Stimulated activated CD8-positive, alpha-beta memory T cell treated with anti-CD3 and anti-CD28 coated beads, Interleukin-7, amount 100 ng/mL, for 1 hour (primary cell): ENCODE data around the gene NTM.

ENCODE experiments used
- DNase-seq, 2 donors: peaks; one replicate each; pipeline ENCODE4 v3.0.0-alpha.2; 2020; ENCODE audit warnings: low read depth in 2 of 2

NTM gene

DNA sequence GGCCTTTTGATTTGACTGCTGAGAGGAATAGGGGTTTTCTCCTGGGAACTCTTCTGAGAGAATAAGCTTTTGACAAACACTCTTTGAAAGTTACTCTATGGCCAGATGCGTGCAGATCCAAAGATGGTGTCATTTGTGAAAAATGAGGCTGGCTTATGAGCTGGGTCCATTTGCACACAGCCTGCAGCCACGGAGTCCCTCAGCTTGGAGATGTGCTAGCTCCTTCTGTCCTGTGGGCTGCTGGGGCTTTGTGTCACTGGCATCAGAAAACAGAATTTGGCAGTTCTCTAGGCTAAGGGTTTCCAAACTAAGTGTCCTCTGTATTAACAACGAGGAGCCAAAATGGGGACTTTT, 702.4 kb downstream of the NTM start:
- no peak for DNase-seq

DNA sequence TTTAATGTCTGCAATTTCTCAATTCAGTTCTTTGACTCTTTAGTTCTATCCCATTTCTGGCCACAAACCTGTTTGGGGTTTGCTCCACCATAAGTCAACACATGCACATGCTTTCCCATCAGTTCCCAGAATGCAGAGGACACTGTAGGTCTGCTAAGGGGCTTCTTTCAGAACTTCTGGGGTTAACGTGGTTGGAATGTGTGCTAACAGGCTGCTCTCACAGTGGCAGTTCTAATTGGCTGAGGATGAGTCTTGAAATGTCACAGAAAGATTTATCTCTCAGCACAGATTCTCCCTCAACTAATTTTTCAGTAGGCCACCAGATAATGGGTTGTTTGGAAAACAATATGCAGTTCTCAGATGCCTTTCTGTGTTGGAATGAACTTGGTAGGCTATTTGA, 703.4 kb downstream of the NTM start:
- no peak for DNase-seq

DNA sequence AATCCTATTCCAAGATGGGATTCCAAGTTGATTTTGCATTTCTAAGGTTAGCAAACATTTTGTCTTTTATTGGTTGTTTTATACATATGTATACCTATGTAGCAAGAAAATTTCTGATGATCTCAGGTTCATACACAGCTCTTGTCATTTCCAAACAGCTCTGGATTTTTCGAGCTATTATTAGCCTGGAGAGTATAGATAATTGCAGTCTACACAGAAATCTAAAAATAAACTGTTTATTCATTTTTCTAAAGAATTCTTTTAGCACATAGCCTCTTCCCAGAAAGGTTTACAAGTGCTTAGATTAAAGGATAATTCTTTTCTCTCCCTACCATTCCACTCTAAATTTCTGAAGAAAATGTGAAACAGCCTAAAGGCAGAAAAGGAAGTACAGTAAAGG, 705.0 kb downstream of the NTM start:
- no peak for DNase-seq

DNA sequence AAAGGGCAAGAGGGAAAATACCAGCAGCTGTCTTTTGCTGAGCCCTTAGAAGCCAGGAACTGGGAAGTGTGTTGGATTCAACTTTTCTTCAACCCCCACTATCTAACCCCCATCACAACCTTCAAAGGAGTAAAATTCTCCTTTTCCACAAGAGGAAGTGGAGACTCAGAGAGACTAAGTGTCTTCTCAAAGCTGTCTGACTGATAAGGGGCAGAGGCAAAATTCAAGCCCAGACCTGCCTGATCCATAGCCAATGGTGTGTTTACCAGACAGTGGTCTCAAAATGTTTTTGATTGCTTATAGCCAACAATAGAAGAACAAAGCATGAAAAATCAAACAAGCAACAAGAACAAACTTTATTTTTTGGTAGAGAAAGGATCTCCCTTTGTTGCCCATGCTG, 707.0 kb downstream of the NTM start:
- DNase-seq: no peak

GRCh38 chr11:132078264-132079076, 708.1 kb downstream of the NTM start:
- DNase-seq: no peak

DNA sequence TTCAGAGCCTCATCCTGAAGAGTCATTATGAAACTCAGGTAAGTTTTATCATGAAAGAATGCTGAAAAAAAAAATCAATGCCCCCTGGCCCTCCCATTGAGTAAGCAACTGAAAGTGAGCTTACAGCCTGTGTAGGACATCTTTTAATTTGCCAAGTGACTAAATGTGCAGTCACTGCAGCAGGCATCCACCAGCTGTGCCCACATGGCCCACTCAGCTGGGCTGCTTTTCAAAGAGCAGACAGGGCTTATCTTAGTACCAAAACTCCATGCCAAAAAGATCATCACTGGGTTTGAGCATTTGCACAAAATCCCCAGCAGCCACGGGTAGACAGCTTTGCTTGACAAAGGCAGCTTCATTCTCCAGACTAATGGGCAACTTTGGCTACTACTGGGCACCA, 709.7 kb downstream of the NTM start:
- DNase-seq: no peak

GRCh38 chr11:132082566-132082965, 712.2 kb downstream of the NTM start:
- DNase-seq: no peak

GRCh38 chr11:132084433-132084832, 714.0 kb downstream of the NTM start:
- no peak for DNase-seq

DNA sequence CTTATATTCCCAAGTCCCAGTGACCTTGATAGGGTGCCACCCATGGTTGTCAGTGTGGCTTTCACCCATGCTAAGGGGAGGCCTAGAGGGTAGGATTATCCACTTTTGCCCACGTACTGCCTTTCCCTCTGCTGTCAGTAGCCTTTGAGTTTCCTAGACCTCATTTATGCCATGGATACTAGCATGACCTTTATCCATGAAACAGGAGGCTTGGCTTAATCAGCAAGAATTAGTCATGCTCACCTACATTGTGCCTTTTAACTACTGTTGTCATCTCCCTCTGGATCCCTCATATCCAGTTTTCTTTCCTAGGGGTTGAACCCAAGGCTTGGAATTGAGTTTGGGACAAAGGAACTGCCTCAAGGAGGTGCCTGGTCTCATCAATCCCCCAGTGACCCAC, 716.7 kb downstream of the NTM start:
- no peak for DNase-seq

- DNase-seq: no peak
These were observed 718.1 kb downstream of the NTM start for GRCh38 chr11:132088551-132088950.

- no peak for DNase-seq
These were observed 723.3 kb downstream of the NTM start for GRCh38 chr11:132093536-132094259.

DNA sequence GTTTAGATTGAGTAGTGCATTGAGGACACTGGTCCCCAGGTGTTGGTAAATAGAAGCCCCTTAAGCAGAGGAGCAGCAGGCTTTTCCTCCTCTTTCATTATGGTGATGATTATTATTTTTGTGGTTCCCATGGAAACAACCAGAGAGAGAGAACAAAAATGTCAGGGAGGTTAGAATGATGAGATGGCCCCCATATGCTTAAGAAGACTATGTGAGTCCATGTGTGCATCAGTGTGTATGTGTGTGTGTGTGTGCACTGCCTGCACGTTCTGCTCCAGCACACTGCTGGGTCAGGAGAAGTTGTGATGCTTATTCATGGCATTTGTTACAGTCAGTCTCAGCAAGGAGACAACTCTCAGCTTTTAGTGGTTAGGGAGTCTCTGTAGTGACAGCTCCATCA, 724.2 kb downstream of the NTM start:
- DNase-seq: no peak

- no peak for DNase-seq
These were observed 725.1 kb downstream of the NTM start for GRCh38 chr11:132095230-132096131.

DNA sequence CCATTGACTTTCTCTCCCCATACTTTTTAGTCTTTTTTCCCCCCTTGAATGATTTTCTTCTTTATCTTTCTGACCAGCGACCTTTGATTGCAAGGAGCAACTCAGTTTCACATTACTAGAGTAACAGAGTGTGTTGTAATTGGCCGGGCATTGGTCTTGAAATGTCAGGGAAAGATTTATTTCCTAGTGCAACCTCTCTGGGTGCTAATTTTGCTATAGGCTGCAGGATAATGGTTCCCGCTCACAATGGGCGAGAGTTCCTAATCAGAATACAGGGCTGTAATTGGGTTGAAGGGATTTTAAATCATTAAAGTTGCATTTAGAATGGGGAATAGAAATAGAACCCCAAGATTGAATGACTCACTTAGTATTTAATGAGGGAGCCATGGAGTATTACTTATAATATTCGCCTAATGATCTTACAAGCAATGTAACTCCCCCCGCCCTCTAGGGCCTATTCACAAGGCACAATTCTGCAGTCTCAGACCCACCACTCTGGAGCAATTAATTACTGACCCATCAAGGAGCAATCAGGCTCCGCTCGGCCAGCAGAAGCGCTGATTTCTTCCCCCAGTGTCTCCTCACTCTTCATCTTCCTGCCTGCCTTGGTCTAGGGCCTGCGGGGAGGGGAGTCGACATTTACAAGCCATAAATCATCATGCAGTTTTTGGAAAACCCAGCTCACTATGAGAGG, 725.9 kb downstream of the NTM start:
- no peak for DNase-seq

GRCh38 chr11:132099692-132100091, 729.3 kb downstream of the NTM start:
- DNase-seq: no peak

- no peak for DNase-seq
These were observed 730.2 kb downstream of the NTM start for GRCh38 chr11:132100583-132100982.

- DNase-seq: no peak
These were observed 731.5 kb downstream of the NTM start for GRCh38 chr11:132101881-132102280.

DNA sequence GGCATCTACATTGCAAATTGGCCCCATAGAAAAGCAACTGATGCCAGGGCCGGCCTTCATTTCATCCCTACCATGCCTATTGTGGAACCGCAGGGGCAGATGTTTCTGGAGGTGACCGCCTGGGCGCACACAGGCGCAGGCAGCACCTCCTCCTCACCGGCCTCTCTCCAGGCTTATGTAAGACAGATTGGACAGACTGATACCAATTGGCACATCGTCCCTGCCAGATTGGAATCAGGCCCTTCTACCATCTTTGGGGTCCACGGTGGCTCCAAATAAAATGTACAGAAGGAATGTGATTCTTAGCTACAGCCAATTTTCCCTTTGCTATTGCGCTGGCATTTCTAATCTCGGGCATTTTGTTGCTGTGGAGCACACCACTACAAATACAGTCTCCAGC, 732.6 kb downstream of the NTM start:
- no peak for DNase-seq

DNA sequence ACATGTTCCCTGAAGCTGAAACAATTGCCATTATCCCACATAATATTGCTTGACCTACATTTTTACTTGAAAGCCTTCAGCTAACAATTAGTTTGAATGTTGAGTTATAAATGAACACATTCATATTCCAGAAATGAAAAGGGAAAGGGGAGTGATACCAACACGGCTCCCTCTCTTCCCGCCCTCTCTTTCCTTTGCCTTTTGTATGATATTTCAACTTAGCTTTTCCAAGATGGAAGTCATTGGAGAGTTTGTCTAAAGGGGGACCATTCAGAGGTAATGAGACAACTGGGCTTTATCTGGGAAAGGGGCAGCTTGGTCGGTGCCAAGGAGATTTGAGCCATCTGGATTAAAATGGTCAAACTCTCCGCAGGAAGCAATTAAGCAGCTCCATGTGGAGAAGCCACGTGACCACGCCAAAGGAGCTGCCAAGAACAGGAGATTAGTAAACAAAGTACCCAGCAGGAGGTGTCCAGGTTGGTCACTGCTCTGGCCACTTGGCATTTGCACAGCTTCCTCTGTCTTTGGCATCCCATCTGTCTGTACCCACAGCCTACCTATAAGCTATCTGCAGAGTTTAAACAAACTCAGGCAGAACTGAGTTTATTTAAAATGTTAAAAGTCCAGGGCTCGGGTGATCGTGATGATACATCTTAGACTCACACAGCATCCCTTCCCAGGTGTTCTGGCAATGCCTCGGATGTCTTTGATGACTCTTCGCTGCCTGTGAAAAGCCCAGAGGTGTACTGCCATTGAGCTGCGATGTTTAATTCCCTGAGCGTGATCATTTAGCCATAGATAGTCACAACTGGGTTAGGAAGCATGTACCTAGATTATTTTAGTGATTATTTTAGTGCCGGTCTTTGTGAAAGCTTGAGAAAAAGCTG, 735.9 kb downstream of the NTM start:
- DNase-seq: no peak

DNA sequence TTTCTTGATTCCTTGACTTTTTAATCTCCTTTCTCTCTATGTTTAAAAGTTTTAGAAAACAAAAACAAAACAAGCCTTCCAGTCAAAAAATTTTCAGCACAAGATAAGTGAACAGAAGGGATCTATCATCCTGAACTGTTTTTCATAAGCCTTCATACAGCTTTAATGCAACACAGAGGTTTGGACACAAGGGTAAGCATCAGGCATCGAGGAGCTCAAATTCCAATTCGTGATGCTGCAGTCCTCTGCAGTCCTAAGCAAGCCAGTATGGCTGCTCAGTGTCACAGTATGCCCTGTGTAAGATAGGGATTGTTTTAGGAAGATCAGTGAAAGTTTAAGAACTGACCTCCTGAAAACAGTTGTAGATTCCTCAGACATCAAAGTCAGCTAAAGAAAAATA, 740.9 kb downstream of the NTM start:
- DNase-seq: no peak

- no peak for DNase-seq
These were observed 741.4 kb downstream of the NTM start for GRCh38 chr11:132111838-132112237.
